ENCODE results near the gene CD86.

Gene CD86

GRCh38 chr3:122091602-122092295 is 36.6 kb downstream of the CD86 start:
- no peak for DNase-seq

- DNase-seq = peak in 2 of 56 donors; percentile 1 to 12
Observed at GRCh38 chr3:122092460-122093165, 37.5 kb downstream of the CD86 start.

- no peak for DNase-seq
Observed at GRCh38 chr3:122094125-122094524, 39.0 kb downstream of the CD86 start.

- no peak for DNase-seq
Observed at GRCh38 chr3:122094693-122095092, 39.5 kb downstream of the CD86 start.

GRCh38 chr3:122097141-122097540 is 42.0 kb downstream of the CD86 start:
- DNase-seq = no peak

GRCh38 chr3:122098611-122099010 is 43.4 kb downstream of the CD86 start:
- no peak for DNase-seq

- no peak for DNase-seq
Observed at GRCh38 chr3:122099255-122099654, 44.1 kb downstream of the CD86 start.

- DNase-seq = no peak
Observed at GRCh38 chr3:122100083-122100482, 44.9 kb downstream of the CD86 start.

- DNase-seq = no peak
Observed at GRCh38 chr3:122100591-122101463, 45.7 kb downstream of the CD86 start.

- DNase-seq = no peak
Observed at GRCh38 chr3:122101646-122102045, 46.5 kb downstream of the CD86 start.

- DNase-seq = no peak
Observed at GRCh38 chr3:122102191-122102935, 47.2 kb downstream of the CD86 start.

- DNase-seq = no peak
Observed at GRCh38 chr3:122103821-122104514, 48.8 kb downstream of the CD86 start.

GRCh38 chr3:122104515-122105194 is 49.5 kb downstream of the CD86 start:
- no peak for DNase-seq

- DNase-seq = no peak
Observed at GRCh38 chr3:122105626-122106025, 50.5 kb downstream of the CD86 start.

- DNase-seq = no peak
Observed at GRCh38 chr3:122107171-122107570, 52.0 kb downstream of the CD86 start.

GRCh38 chr3:122111974-122112373 is 56.8 kb downstream of the CD86 start:
- no peak for DNase-seq

GRCh38 chr3:122112754-122113153 is 57.6 kb downstream of the CD86 start:
- DNase-seq = no peak

- DNase-seq = no peak
Observed at GRCh38 chr3:122123850-122124249, 68.7 kb downstream of the CD86 start.

GRCh38 chr3:122132949-122133540 is 77.9 kb downstream of the CD86 start:
- no peak for DNase-seq

GRCh38 chr3:122146466-122146865 is 91.3 kb downstream of the CD86 start:
- DNase-seq = no peak
